SK-N-SH (cell line): Measurements from ENCODE around the gene SAE1. TPM values are rescaled to one million over a fixed set of nuclear protein-coding genes. Genes with fewer than 3 reads are reported as not detected.
A peak's percentile ranks its signal among the peaks of the same experiment; 100 is the strongest.

Source experiments
- CTCF ChIA-PET: fragments of 300-600, 350-600 bp; formaldehyde crosslinking; extraction: SDS; loops from one replicate; lab custom pipeline; 2021; lab: Yijun Ruan, JAX
- POLR2A ChIA-PET: fragments of 350-600 bp; sonication (Branson Sonifier 250); formaldehyde crosslinking; extraction: SDS; loops from one replicate; lab custom pipeline; 2020; ENCODE audit warnings: antibody characterized with exemption, inconsistent platforms; lab: Yijun Ruan, JAX
- DNase-seq: peaks from one replicate; pipeline ENCODE4 v3.0.0; 2012
- H2AFZ ChIP-seq: fragments of 200-600 bp; sonication (generic); 2 replicates; pipeline ENCODE4 v1.8.1; 2016; ENCODE audit warnings: antibody characterized with exemption, mild to moderate bottlenecking, low read depth
- H3F3A ChIP-seq: fragments of 200-600 bp; sonication (generic); replicated peaks from 2 replicates; pipeline ENCODE3; 2016; ENCODE audit warnings: antibody characterized with exemption, mild to moderate bottlenecking; ENCODE audit not compliant: insufficient read depth
- H3K27ac ChIP-seq, 2 experiments: fragments of 200-500 bp in 1 of 2; fragments of 200-600 bp in 1 of 2; sonication (Bioruptor generic) in 1 of 2; sonication (generic), shearing (Covaris generic) in 1 of 2; 2 replicates each; pipeline versions ENCODE4 v1.5.1 to v1.6.1; 2014 to 2016; ENCODE audit warnings: low read depth in 2 of 2, inconsistent platforms in 1 of 2, low read length in 1 of 2, mild to moderate bottlenecking in 1 of 2, mixed read lengths in 1 of 2
- H3K27me3 ChIP-seq: fragments of 200-600 bp; sonication (generic), shearing (Covaris generic); 2 replicates; pipeline ENCODE4 v1.6.1; 2016; ENCODE audit warnings: mixed run types; ENCODE audit not compliant: insufficient read depth
- H3K36me3 ChIP-seq, 2 experiments: fragments of 200-500 bp in 1 of 2; fragments of 200-600 bp in 1 of 2; sonication (Bioruptor generic) in 1 of 2; sonication (generic) in 1 of 2; replicated peaks in 1 of 2; 2 replicates each; pipeline versions ENCODE3 to v1.5.1; 2014 to 2016; ENCODE audit warnings: low read length in 1 of 2, mild to moderate bottlenecking in 1 of 2; ENCODE audit not compliant: insufficient read depth in 2 of 2, control insufficient read depth in 1 of 2
- H3K4me1 ChIP-seq, 2 experiments: fragments of 200-500 bp in 1 of 2; fragments of 200-600 bp in 1 of 2; sonication (Bioruptor generic) in 1 of 2; sonication (generic), shearing (Covaris generic) in 1 of 2; 2 replicates each; pipeline versions ENCODE4 v1.5.1 to v1.6.1; 2014 to 2016; ENCODE audit warnings: low read depth in 1 of 2, low read length in 1 of 2, mixed run types in 1 of 2; ENCODE audit not compliant: insufficient read depth in 2 of 2, control insufficient read depth in 1 of 2
- H3K4me2 ChIP-seq: fragments of 200-600 bp; sonication (generic), shearing (Covaris generic); 2 replicates; pipeline ENCODE4 v1.6.1; 2017; ENCODE audit warnings: mixed run types
- H3K4me3 ChIP-seq, 2 experiments: fragments of 200-500 bp in 1 of 2; fragments of 200-600 bp in 1 of 2; sonication (Bioruptor generic) in 1 of 2; sonication (generic), shearing (Covaris generic) in 1 of 2; 2 replicates each; pipeline versions ENCODE4 v1.5.1 to v1.8.1; 2014 to 2016; ENCODE audit warnings: low read depth in 2 of 2, inconsistent platforms in 1 of 2, low read length in 1 of 2, mild to moderate bottlenecking in 1 of 2, mixed read lengths in 1 of 2, moderate library complexity in 1 of 2
- H3K79me2 ChIP-seq: fragments of 200-600 bp; sonication (generic); 2 replicates; pipeline ENCODE4 v1.8.1; 2017; ENCODE audit warnings: mild to moderate bottlenecking; ENCODE audit not compliant: insufficient read depth
- H3K9ac ChIP-seq: fragments of 200-600 bp; sonication (generic); 2 replicates; pipeline ENCODE4 v1.6.1; 2017; ENCODE audit warnings: mixed run types
- H3K9me2 ChIP-seq: fragments of 200-600 bp; sonication (generic); 2 replicates; pipeline ENCODE4 v1.6.1; 2017; ENCODE audit warnings: mixed run types
- H3K9me3 ChIP-seq: fragments of 200-600 bp; sonication (generic); 2 replicates; pipeline ENCODE4 v1.6.1; 2017; ENCODE audit warnings: mixed run types, mild to moderate bottlenecking, moderate library complexity
- H4K20me1 ChIP-seq: fragments of 200-600 bp; sonication (generic); 2 replicates; pipeline ENCODE4 v1.6.1; 2017; ENCODE audit warnings: mild to moderate bottlenecking, mixed run types; ENCODE audit not compliant: insufficient read depth
- CHD2 ChIP-seq: fragments of 150-350 bp; IDR thresholded peaks from 2 replicates; pipeline ENCODE4 v1.6.1; 2018; ENCODE audit warnings: low read length; ENCODE audit not compliant: partially characterized antibody
- CTCF ChIP-seq: fragments of 200-600 bp; sonication (generic); IDR thresholded peaks from 2 replicates; pipeline ENCODE4 v1.6.1; 2017; ENCODE audit warnings: antibody characterized with exemption, mild to moderate bottlenecking, moderate library complexity
- ELF1 ChIP-seq: IDR thresholded peaks from 2 replicates; pipeline ENCODE4 v1.4.0; 2012
- EP300 ChIP-seq, 2 experiments: IDR thresholded peaks; 2 replicates each; pipeline versions ENCODE4 v1.4.0 to v1.6.1; 2012; ENCODE audit warnings: borderline replicate concordance in 1 of 2, low read depth in 1 of 2, low read length in 1 of 2
- EZH2phosphoT487 ChIP-seq: fragments of 200-600 bp; sonication (generic); IDR thresholded peaks from 2 replicates; pipeline ENCODE4 v1.6.1; 2017; ENCODE audit warnings: low read depth, mixed run types, mild to moderate bottlenecking, antibody characterized with exemption, moderate library complexity, borderline replicate concordance
- FOXM1 ChIP-seq: IDR thresholded peaks from 2 replicates; pipeline ENCODE4 v1.4.0; 2012; ENCODE audit warnings: low read depth, mild to moderate bottlenecking
- GABPA ChIP-seq: IDR thresholded peaks from 2 replicates; pipeline ENCODE4 v1.4.0; 2012; ENCODE audit warnings: low read depth, mild to moderate bottlenecking
- JUND ChIP-seq: IDR thresholded peaks from 2 replicates; pipeline ENCODE4 v1.4.0; 2012
- MAX ChIP-seq: IDR thresholded peaks from 2 replicates; pipeline ENCODE4 v1.4.0; 2012; ENCODE audit warnings: low read depth
- NRF1 ChIP-seq: IDR thresholded peaks from 2 replicates; pipeline ENCODE4 v1.6.1; 2012; ENCODE audit warnings: low read depth, mild to moderate bottlenecking, low read length
- PBX3 ChIP-seq: IDR thresholded peaks from 2 replicates; pipeline ENCODE4; 2012
- RAD21 ChIP-seq: IDR thresholded peaks from 2 replicates; pipeline ENCODE4 v1.6.1; 2012; ENCODE audit warnings: mild to moderate bottlenecking, low read length
- RXRA ChIP-seq: IDR thresholded peaks from 2 replicates; pipeline ENCODE4 v1.4.0; 2012; ENCODE audit warnings: low read depth, mild to moderate bottlenecking, borderline replicate concordance
- USF2 ChIP-seq: fragments of 150-350 bp; IDR thresholded peaks from 2 replicates; pipeline ENCODE4 v1.6.1; 2017; ENCODE audit warnings: antibody characterized with exemption, low read length, low read depth, borderline replicate concordance
- YY1 ChIP-seq: IDR thresholded peaks from 2 replicates; pipeline ENCODE4 v1.4.0; 2012; ENCODE audit warnings: low read depth, mild to moderate bottlenecking
- ZBTB33 ChIP-seq: IDR thresholded peaks from 2 replicates; pipeline ENCODE4 v1.4.0; 2012; ENCODE audit warnings: low read depth, borderline replicate concordance
- WGBS: methylation state at CpG from one replicate; pipeline ENCODE4 v1.1.6; 2017; ENCODE audit warnings: low lambda C conversion rate; 5-methylcytosine and 5-hydroxymethylcytosine counted together
- polyA plus RNA-seq, 3 experiments: library from polyadenylated mRNA; depleted of rRNA; stranded (reverse); fragments of >200 nt; gene quantifications; 2 replicates each; pipeline ENCODE4 v1.2.3, GENCODE V29; 2012

SAE1 gene
- polyA plus RNA-seq, 1 of the 3 experiments (the other 2 are of a cell fraction): 123 TPM

DNA sequence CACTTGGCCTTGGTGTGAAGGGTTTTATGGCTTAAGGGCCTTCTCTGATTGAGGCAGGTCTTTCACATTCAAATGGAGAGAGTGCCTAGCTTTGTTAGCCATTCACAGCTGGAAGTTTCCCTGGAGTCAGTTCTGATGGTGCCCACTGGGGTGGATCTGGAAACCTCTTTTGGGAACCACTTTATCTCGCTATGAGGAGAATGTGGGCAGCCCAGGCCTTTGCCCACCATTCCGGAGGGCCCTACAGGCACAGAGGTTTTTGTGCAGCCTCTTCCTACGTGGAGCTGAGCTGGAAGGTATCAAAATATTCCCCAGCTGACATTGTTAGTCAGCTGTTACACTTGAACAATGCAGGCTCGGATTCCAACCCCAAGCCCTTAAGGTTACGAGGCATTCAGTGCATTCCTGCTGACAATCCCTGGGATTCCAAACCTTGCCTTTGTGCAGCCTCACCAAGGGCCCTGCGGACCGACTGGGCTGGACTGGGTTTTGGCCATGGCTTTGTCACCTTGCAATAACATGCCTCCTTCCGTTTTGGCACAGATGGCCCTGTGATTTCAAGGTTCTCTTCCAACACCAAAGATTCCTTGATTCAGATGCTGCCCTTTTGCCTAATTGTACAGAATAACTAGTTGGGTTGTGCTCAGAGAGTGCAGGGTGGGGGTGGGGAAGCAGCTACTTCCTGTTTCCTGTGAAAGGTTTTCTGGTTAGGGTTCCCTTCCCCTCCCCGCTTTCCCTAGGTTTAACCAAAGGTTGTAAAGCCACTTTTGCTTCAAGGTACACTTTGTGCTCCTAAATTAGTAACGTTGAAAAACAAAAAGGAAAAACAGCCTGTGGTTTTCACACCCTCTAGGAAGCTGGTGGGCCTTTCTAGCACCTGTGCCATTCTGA, 27.0 kb downstream of the SAE1 start:
- Histone ChIP-seq H3K9ac (0 out of 2 replicates have a peak overlapping the region, but pooled peaks have one; percentile 18), H3K27ac (peak overlapping the region; percentile 51 to 52; a peak in 3 of 4 replicates)

DNA sequence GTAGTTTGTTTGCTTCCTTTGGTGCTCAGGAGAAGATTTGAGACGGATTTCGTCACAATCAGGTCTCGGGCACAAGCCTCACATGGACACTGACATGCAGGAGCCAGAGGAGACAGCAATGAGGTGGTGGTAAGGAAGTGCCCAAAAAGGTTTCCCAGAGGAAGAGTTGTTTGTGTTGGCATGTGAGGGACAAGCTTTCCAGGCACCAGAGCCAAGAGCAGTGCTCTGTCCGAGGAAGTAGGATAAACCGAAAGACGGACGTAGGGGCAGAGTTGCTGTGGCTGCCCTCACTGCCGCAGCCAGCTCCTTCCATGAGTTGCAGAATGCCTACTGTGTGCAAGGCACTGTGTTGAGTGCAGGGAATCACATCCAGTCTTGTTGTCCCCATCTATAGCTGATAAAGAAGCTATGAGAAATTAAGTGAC, 27.7 kb downstream of the SAE1 start:
- TF ChIP-seq FOXM1 (no peak), RAD21 (no peak), YY1 (no peak), PBX3 (no peak), EZH2phosphoT487 (no peak), NRF1 (no peak), USF2 (no peak), CHD2 (no peak), CTCF (no peak), MAX (no peak), JUND (no peak), ELF1 (no peak), RXRA (no peak)
- H3K9me2 ChIP-seq: no peaks in the 10 kb centered on the region
- no peak overlapping the region for H2AFZ ChIP-seq
- H3K4me2 ChIP-seq: peak overlapping the region; percentile 37; the same call in 1 of the 2 replicates
- no peaks in the 10 kb centered on the region for H3K9me3 ChIP-seq
- no peak for DNase-seq
- H3K27ac ChIP-seq: peak overlapping the region; percentile 51 to 52; a peak in 3 of 4 replicates
- H3K9ac ChIP-seq: no peak overlapping the region
- WGBS: 92% methylated on average over 8 of the region's 8 CpGs
- POLR2A ChIA-PET: no interaction called here
- peaks cover 31% of the 10 kb centered on the region for H3F3A ChIP-seq
- CTCF ChIA-PET: interaction anchor here (0.6 to 8.7 kb wide), 4 partner anchors 9 to 87 kb away, joined by 3 to 84 read pairs (median 16); no protein-coding TSS in a partner anchor
- H3K4me1 ChIP-seq: peaks cover 11 to 19% of the 10 kb centered on the region in 2 experiments
- H3K79me2 ChIP-seq: peaks cover 87% of the 10 kb centered on the region
- no peaks in the 10 kb centered on the region for H3K27me3 ChIP-seq
- peaks cover 8% of the 10 kb centered on the region; the same call in 1 of the 2 replicates for H4K20me1 ChIP-seq
- H3K4me3 ChIP-seq: no peak overlapping the region
- peaks cover 39 to 46% of the 10 kb centered on the region in 2 experiments for H3K36me3 ChIP-seq

More for the DNA sequence above, 27.0 kb downstream of the SAE1 start:
- 85% methylated on average over 6 of the region's 10 CpGs for WGBS
- Histone ChIP-seq H4K20me1 (peaks cover 8% of the 10 kb centered on the region; the same call in 1 of the 2 replicates), H3K79me2 (peaks cover 87% of the 10 kb centered on the region), H3K36me3 (peaks cover 41 to 43% of the 10 kb centered on the region in 2 experiments), H3K9me2 (no peaks in the 10 kb centered on the region), H3K9me3 (no peaks in the 10 kb centered on the region), H3K27me3 (no peaks in the 10 kb centered on the region), H3F3A (peaks cover 31% of the 10 kb centered on the region), H2AFZ (no peak overlapping the region), H3K4me2 (peak overlapping the region; percentile 37; the same call in 1 of the 2 replicates), H3K4me3 (no peak overlapping the region), H3K4me1 (peaks cover 11 to 19% of the 10 kb centered on the region in 2 experiments)
- ChIA-PET CTCF (interaction anchor here (0.8 to 8.7 kb wide), 7 partner anchors 8 to 88 kb away, joined by 3 to 84 read pairs (median 3); no protein-coding TSS in a partner anchor), POLR2A (no interaction called here)
- TF ChIP-seq ZBTB33 (no peak), CHD2 (no peak), EP300 (IDR thresholded peaks at IDR 0.05; ENCODE audit: borderline replicate concordance in 1 of 2, low read depth in 1 of 2, low read length in 1 of 2) (no peak), GABPA (0 out of 2 replicates have a peak, but pooled peaks have one; percentile 33), NRF1 (no peak)
- no peak for DNase-seq
